Measurements from ENCODE around the gene GUCA1A.

GRCh38 chr6:42168650-42169049 lies 4.5 kb upstream of the GUCA1A start:
- TF ChIP-seq YY1 (IDR thresholded peaks at IDR 0.05; ENCODE audit: insufficient read depth, insufficient read length) (no peak), ZNF274 (IDR thresholded peaks at IDR 0.05; ENCODE audit: low read depth, low read length) (no peak)

Data from NT2/D1 (cell line).